Smooth muscle cell (in vitro differentiated cells): ENCODE measurements around the gene DHRS13. TPM values are rescaled to one million over a fixed set of nuclear protein-coding genes. Genes with fewer than 3 reads are reported as not detected.

Source experiments
- DNase-seq: peaks from one replicate; lab custom pipeline; 2025; ENCODE audit not compliant: unreplicated experiment; lab: John Stamatoyannopoulos, UW
- H2AFZ ChIP-seq: fragments of 200-600 bp; sonication (generic); 2 replicates; pipeline ENCODE4 v1.6.0; 2016; ENCODE audit warnings: antibody characterized with exemption, low read depth, mild to moderate bottlenecking
- H3F3A ChIP-seq: fragments of 200-600 bp; sonication (generic); 2 replicates; pipeline ENCODE4 v1.6.0; 2017; ENCODE audit warnings: antibody characterized with exemption, low read depth
- H3K27ac ChIP-seq: fragments of 200-600 bp; sonication (generic); 2 replicates; pipeline ENCODE4 v1.5.1; 2016; ENCODE audit warnings: low read depth, mild to moderate bottlenecking
- H3K27me3 ChIP-seq: fragments of 200-600 bp; sonication (generic); 2 replicates; pipeline ENCODE4 v1.6.1; 2016; ENCODE audit warnings: low read depth, mild to moderate bottlenecking
- H3K36me3 ChIP-seq: fragments of 200-600 bp; sonication (generic); 2 replicates; pipeline ENCODE4 v1.5.1; 2016; ENCODE audit warnings: low read depth
- H3K4me1 ChIP-seq: fragments of 200-600 bp; sonication (generic); 2 replicates; pipeline ENCODE4 v1.5.1; 2016; ENCODE audit warnings: low read depth
- H3K4me2 ChIP-seq: fragments of 200-600 bp; sonication (generic); 2 replicates; pipeline ENCODE4 v1.6.0; 2016; ENCODE audit warnings: mild to moderate bottlenecking
- H3K4me3 ChIP-seq: fragments of 200-600 bp; sonication (generic); 2 replicates; pipeline ENCODE4 v1.5.1; 2016; ENCODE audit warnings: mild to moderate bottlenecking
- H3K79me2 ChIP-seq: fragments of 200-600 bp; sonication (generic); 2 replicates; pipeline ENCODE4 v1.6.0; 2016; ENCODE audit warnings: low read depth, mild to moderate bottlenecking
- H3K9ac ChIP-seq: fragments of 200-600 bp; sonication (generic); 2 replicates; pipeline ENCODE4 v1.6.0; 2016; ENCODE audit warnings: low read depth
- H3K9me3 ChIP-seq: fragments of 200-600 bp; sonication (generic); replicated peaks from 2 replicates; pipeline ENCODE4 v1.5.1; 2016; ENCODE audit warnings: low read depth
- H4K20me1 ChIP-seq: fragments of 200-600 bp; sonication (generic); 2 replicates; pipeline ENCODE4 v1.6.0; 2016; ENCODE audit warnings: low read depth
- WGBS: methylation state at CpG from one replicate; pipeline ENCODE4 v1.1.7; 2016; ENCODE audit warnings: low lambda C conversion rate; 5-methylcytosine and 5-hydroxymethylcytosine counted together
- polyA plus RNA-seq: library from polyadenylated mRNA; unstranded; fragments of >200 nt; fragmentation: Nextera tagmentation; extraction: Ambion mirVana; gene quantifications from 2 replicates; pipeline ENCODE4 v1.2.1, GENCODE V29; 2016
- total RNA-seq: library from RNA; depleted of rRNA; stranded (reverse); fragments of >200 nt; gene quantifications from 2 replicates; pipeline ENCODE4 v1.2.3, GENCODE V29; 2014
- TF ChIP-seq, protein P1 (sequence below): fragments of 200-600 bp; sonication (generic); IDR thresholded peaks from 2 replicates; pipeline ENCODE4 v1.5.1; 2017; ENCODE audit warnings: borderline replicate concordance, mild to moderate bottlenecking, antibody characterized with exemption; ENCODE audit not compliant: insufficient read depth, poor library complexity, severe bottlenecking

The DHRS13 gene, protein sequence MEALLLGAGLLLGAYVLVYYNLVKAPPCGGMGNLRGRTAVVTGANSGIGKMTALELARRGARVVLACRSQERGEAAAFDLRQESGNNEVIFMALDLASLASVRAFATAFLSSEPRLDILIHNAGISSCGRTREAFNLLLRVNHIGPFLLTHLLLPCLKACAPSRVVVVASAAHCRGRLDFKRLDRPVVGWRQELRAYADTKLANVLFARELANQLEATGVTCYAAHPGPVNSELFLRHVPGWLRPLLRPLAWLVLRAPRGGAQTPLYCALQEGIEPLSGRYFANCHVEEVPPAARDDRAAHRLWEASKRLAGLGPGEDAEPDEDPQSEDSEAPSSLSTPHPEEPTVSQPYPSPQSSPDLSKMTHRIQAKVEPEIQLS
- total RNA-seq (6.0 and 8.2 TPM in 2 replicates), polyA plus RNA-seq (10.1 and 10.5 TPM in 2 replicates)

DNA sequence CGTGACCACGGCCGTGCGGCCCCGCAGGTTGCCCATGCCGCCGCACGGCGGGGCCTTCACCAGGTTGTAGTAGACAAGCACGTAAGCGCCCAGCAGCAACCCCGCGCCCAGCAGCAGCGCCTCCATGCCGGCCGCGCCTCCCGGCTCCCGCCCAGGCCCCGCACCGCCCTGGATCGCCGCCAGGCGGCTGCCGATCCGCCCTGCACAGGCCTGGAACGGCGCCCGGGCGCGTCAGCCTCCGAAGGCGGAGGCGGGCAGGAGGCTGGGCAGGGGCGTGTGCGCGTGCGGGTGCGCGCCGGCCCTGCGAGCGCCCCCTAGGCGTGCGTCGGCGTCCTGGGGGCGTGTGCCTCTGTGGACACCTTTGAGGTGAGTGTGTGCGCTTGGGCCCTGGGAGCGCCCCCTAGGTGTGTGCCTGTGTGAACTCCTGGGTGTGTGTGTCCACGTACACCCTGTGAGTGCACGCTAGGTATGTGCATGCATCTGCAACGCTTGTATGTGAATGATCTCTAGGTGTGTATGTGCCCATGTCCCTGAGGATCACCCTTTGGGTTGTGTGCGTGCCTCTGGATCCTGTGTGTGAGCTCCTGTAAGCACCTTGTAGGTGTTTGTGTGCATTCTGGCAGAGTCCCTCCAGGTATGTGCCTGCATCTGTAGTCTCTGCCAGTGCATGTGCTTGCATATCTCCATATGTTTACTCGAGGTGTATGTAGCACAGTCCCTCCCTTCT, at the start of gene DHRS13:
DHRS13 (minus strand) TSS at position 261 of the 727 bp plus-strand sequence; CDS start at position 126, 135 bp downstream.
- H4K20me1 ChIP-seq: peaks cover 15% of the 10 kb centered on the region
- H3K36me3 ChIP-seq: no peaks in the 10 kb centered on the region
- H3K27me3 ChIP-seq: no peaks in the 10 kb centered on the region
- DNase-seq: peak; percentile 75
- TF ChIP-seq, protein P1, sequence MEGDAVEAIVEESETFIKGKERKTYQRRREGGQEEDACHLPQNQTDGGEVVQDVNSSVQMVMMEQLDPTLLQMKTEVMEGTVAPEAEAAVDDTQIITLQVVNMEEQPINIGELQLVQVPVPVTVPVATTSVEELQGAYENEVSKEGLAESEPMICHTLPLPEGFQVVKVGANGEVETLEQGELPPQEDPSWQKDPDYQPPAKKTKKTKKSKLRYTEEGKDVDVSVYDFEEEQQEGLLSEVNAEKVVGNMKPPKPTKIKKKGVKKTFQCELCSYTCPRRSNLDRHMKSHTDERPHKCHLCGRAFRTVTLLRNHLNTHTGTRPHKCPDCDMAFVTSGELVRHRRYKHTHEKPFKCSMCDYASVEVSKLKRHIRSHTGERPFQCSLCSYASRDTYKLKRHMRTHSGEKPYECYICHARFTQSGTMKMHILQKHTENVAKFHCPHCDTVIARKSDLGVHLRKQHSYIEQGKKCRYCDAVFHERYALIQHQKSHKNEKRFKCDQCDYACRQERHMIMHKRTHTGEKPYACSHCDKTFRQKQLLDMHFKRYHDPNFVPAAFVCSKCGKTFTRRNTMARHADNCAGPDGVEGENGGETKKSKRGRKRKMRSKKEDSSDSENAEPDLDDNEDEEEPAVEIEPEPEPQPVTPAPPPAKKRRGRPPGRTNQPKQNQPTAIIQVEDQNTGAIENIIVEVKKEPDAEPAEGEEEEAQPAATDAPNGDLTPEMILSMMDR: peak; percentile 90
- no peaks in the 10 kb centered on the region for H3K79me2 ChIP-seq
- H3K4me3 ChIP-seq: peak within 1 kb of the TSS; percentile 81
- H3K4me2 ChIP-seq: peak within 1 kb of the TSS; percentile 97
- 3% methylated on average over 54 of the region's 55 CpGs for WGBS
- peak within 1 kb of the TSS; percentile 50 for H2AFZ ChIP-seq
- peaks cover 1% of the 10 kb centered on the region for H3K4me1 ChIP-seq
- H3F3A ChIP-seq: peaks cover 16% of the 10 kb centered on the region
- no peak within 1 kb of the TSS for H3K27ac ChIP-seq
- H3K9me3 ChIP-seq: no peaks in the 10 kb centered on the region
- H3K9ac ChIP-seq: peak within 1 kb of the TSS; percentile 48

DNA sequence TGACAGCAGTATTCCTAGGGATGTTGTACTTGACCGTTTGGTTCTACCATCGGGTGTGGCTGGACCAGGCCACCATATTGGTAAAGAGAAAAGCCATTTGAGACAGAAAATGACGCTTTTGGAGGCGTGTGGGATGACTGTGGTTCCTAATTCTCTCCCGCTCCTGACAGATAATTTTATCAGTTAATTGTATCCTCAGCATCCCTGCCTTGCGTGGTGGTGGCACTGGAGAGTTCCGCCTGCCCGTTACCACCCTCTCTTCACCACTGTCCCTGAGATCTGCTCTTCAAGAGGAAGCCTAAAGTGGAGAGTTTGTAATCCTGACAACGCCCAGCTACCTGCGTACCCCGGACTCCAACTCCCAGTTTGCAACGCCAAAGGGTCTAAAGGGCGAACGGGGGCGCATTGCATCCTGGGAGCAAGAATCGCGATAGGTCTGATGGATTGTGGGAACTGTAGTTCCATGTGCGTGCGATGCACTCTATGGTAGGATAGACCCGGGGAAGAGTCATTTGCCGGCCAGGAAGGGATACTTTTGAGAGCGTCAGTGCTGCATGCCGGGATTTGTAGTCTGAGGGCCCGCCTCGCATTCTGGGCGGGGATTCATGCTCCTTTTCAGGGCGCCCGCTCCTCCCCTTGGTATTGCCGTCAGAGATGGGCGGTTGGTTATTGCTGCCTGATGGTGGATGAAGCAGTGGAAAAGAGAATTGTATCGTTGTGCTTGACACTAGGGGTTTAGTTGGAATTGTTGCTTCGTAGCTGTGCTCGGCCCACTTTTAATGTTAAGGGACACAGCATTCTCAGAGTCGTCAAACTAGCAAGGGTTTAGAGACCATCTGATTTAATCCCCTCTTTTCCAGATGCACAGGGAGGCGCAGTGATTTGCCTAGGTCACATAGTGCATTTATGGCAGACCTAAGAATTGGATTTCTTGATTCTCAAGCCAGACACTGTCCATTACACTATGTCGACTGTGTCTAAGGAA, 49.4 kb upstream of the DHRS13 start:
- Histone ChIP-seq H3K9ac (peak overlapping the region; percentile 71), H3K27ac (peak overlapping the region; percentile 89), H3K4me2 (peak overlapping the region; percentile 86), H2AFZ (peak overlapping the region; percentile 68), H3K9me3 (no peaks in the 10 kb centered on the region), H3K4me3 (peak overlapping the region; percentile 64), H3K27me3 (no peaks in the 10 kb centered on the region), H3K79me2 (peaks cover 34% of the 10 kb centered on the region), H4K20me1 (peaks cover 18% of the 10 kb centered on the region), H3K36me3 (no peaks in the 10 kb centered on the region), H3F3A (peaks cover 24% of the 10 kb centered on the region), H3K4me1 (peaks cover 14% of the 10 kb centered on the region)
- 8% methylated on average over 36 of the region's 36 CpGs for WGBS
- TF ChIP-seq, protein P1: peak; percentile 11
- DNase-seq: peak; percentile 80

DNA sequence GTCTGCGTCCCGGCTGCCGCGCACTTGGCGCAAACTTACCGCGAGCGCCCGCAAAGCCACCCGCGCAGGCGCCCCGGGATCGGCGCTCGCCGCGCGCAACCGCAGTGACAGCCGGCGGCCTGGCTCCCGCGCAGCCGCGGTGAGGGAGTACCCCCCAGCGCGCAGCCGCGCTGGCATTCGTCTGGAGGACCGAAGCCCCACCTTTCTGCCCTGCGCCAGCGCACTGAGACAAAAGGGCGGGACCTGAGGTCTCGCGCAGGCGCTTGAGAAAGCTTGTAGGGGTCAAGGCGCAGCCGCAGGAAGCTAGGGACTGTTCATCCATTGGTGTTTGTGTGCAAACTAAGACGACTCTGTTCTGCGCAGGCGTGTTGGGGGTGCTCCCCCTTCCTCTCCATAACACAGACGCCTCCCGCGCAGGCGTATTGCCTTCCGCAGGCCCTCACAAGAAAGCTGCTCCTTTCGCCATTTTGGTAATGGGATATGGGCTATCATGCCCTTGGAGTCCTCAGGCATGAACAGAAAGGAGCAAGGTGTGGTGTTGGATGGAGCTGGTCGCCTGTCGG, 48.6 kb upstream of the DHRS13 start, which contains the start of gene PHF12:
PHF12 (minus strand) TSS at position 91 of the 563 bp plus-strand sequence. CDS start 558 bp downstream, outside the sequence.
- Histone ChIP-seq H3K27ac (peak within 1 kb of the TSS; percentile 89), H3K27me3 (no peaks in the 10 kb centered on the region), H3K4me3 (peak within 1 kb of the TSS; percentile 90), H3K36me3 (no peaks in the 10 kb centered on the region), H3F3A (peaks cover 24% of the 10 kb centered on the region), H3K9ac (peak within 1 kb of the TSS; percentile 82), H3K79me2 (peaks cover 41% of the 10 kb centered on the region), H3K4me2 (peak within 1 kb of the TSS; percentile 98), H4K20me1 (peaks cover 26% of the 10 kb centered on the region), H3K9me3 (no peaks in the 10 kb centered on the region), H3K4me1 (peaks cover 15% of the 10 kb centered on the region), H2AFZ (peak within 1 kb of the TSS; percentile 68)
- peak; percentile 95 for DNase-seq
- under 1% methylated on average over 35 of the region's 51 CpGs for WGBS
- TF ChIP-seq, protein P1: no peak
